ENCODE results near the gene C1QTNF6. TPM values are rescaled to one million over a fixed set of nuclear protein-coding genes. Genes with fewer than 3 reads are reported as not detected.

The C1QTNF6 gene
- total and polyA plus RNA-seq, 2 of the 8 experiments (the other 6 are each of a cell fraction or from before 2014, with no cell fraction given) = 3.1 to 6.5 TPM

GRCh38 chr22:37184380-37184755, 3.7 kb downstream of the C1QTNF6 start:
- Histone ChIP-seq H3K9me3 (ENCODE audit: insufficient read depth in 2 of 2, low read depth in 1 of 2, low read length in 1 of 2) (no peaks in the 10 kb centered on the region), H3K27ac (ENCODE audit: low read depth, low read length) (no peak overlapping the region), H3K4me3 (ENCODE audit: extremely low read depth in 1 of 4, insufficient read depth in 2 of 4, low read depth in 3 of 4, low read length in 4 of 4) (no peak overlapping the region), H3K79me1 (ENCODE audit: low read depth, low read length) (no peaks in the 10 kb centered on the region), H2BK120ac (replicated peaks; ENCODE audit: low read depth, low read length) (no peak overlapping the region), H3K18ac (ENCODE audit: extremely low read depth, low read length) (no peak overlapping the region), H2BK12ac (ENCODE audit: low read depth, low read length) (no peak overlapping the region; the same call in 1 of the 2 replicates), H4K91ac (replicated peaks; ENCODE audit: insufficient read length, low read length) (no peak overlapping the region), H3K36me3 (ENCODE audit: control insufficient read depth in 2 of 4, insufficient read depth in 4 of 4, low read length in 3 of 4) (no peaks in the 10 kb centered on the region), H2BK5ac (ENCODE audit: low read depth, low read length) (no peak overlapping the region), H2AFZ (ENCODE audit: low read length) (no peak overlapping the region), H2BK20ac (ENCODE audit: low read length) (no peak overlapping the region), H4K5ac (ENCODE audit: insufficient read length, low read depth, low read length) (no peak overlapping the region), H3K4me1 (replicated peaks in 1 of 4; ENCODE audit: control insufficient read depth in 3 of 4, insufficient read depth in 4 of 4, low read length in 3 of 4) (peaks cover 6 to 22% (median 13%) of the 10 kb centered on the region in 4 experiments), H3K27me3 (replicated peaks in 1 of 4; ENCODE audit: control insufficient read depth in 3 of 4, extremely low read depth in 1 of 4, insufficient read depth in 3 of 4, low read length in 3 of 4) (no peaks in the 10 kb centered on the region), H3K9ac (replicated peaks in 1 of 4; ENCODE audit: extremely low read depth in 1 of 4, low read depth in 3 of 4, low read length in 3 of 4) (no peak overlapping the region; a peak in 1 of 7 replicates), H2AK5ac (ENCODE audit: low read depth, low read length) (no peak overlapping the region), H3K23ac (ENCODE audit: insufficient read length) (no peak overlapping the region), H3K14ac (ENCODE audit: insufficient read length) (no peak overlapping the region), H3K4me2 (ENCODE audit: insufficient read depth in 1 of 2, low read depth in 2 of 2, low read length in 2 of 2) (no peak overlapping the region), H4K8ac (ENCODE audit: extremely low read depth, insufficient read depth, low read length) (no peak overlapping the region; the same call in none of the 2 replicates), H3K4ac (replicated peaks; ENCODE audit: insufficient read length, low read depth, low read length) (no peak overlapping the region), H2BK15ac (ENCODE audit: low read length) (0 out of 2 replicates have a peak overlapping the region, but pooled peaks have one; percentile 1), H3K79me2 (ENCODE audit: control insufficient read depth in 1 of 2, insufficient read depth in 2 of 2, low read length in 2 of 2) (no peaks in the 10 kb centered on the region), H3K56ac (replicated peaks; ENCODE audit: insufficient read length, low read depth, low read length) (no peak overlapping the region), H4K20me1 (replicated peaks in 1 of 2; ENCODE audit: control insufficient read depth in 1 of 2, insufficient read depth in 2 of 2, low read length in 2 of 2) (no peaks in the 10 kb centered on the region), H3K23me2 (ENCODE audit: low read depth, low read length) (peaks cover 3% of the 10 kb centered on the region; the same call in 1 of the 2 replicates)
- DNase-seq (ENCODE audit: low read depth in 1 of 2, low spot score in 2 of 2) (no peak), FAIRE-seq (no peak)
- ChIA-PET CTCF (ENCODE audit: partially characterized antibody) (interaction anchor here (0.7 to 2.2 kb wide), 8 partner anchors 13 to 83 kb away, joined by 3 to 10 read pairs (median 4); no protein-coding TSS in a partner anchor), POLR2A (ENCODE audit: partially characterized antibody) (interaction anchor here (1.2 to 1.3 kb wide), 2 partner anchors 15 to 115 kb away, joined by 3 to 4 read pairs; no protein-coding TSS in a partner anchor)
- 81% methylated on average over 12 of the region's 12 CpGs; no CpG with 5 or more reads in 1 of the 2 experiments for WGBS, 2 experiments (ENCODE audit: extremely low coverage in 1 of 2, insufficient coverage in 1 of 2, insufficient read length in 1 of 2, insufficient replicate concordance in 2 of 2, low coverage in 1 of 2, low lambda C conversion rate in 2 of 2, missing lambda C conversion rate in 1 of 2)
- no peak for TF ChIP-seq EP300 (IDR thresholded peaks at IDR 0.05; ENCODE audit: borderline replicate concordance in 1 of 2, low read depth in 2 of 2, low read length in 2 of 2)
- TF ChIP-seq, protein P1, sequence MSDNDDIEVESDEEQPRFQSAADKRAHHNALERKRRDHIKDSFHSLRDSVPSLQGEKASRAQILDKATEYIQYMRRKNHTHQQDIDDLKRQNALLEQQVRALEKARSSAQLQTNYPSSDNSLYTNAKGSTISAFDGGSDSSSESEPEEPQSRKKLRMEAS (IDR thresholded peaks at IDR 0.05) = no peak
- TF ChIP-seq, protein P2, sequence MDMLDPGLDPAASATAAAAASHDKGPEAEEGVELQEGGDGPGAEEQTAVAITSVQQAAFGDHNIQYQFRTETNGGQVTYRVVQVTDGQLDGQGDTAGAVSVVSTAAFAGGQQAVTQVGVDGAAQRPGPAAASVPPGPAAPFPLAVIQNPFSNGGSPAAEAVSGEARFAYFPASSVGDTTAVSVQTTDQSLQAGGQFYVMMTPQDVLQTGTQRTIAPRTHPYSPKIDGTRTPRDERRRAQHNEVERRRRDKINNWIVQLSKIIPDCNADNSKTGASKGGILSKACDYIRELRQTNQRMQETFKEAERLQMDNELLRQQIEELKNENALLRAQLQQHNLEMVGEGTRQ (IDR thresholded peaks at IDR 0.05; ENCODE audit: low read length) = no peak
- TF ChIP-seq CHD2 (IDR thresholded peaks at IDR 0.05; ENCODE audit: low read length) = no peak
- TF ChIP-seq, protein P3, sequence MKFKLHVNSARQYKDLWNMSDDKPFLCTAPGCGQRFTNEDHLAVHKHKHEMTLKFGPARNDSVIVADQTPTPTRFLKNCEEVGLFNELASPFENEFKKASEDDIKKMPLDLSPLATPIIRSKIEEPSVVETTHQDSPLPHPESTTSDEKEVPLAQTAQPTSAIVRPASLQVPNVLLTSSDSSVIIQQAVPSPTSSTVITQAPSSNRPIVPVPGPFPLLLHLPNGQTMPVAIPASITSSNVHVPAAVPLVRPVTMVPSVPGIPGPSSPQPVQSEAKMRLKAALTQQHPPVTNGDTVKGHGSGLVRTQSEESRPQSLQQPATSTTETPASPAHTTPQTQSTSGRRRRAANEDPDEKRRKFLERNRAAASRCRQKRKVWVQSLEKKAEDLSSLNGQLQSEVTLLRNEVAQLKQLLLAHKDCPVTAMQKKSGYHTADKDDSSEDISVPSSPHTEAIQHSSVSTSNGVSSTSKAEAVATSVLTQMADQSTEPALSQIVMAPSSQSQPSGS (IDR thresholded peaks at IDR 0.05; ENCODE audit: low read length) = no peak
- no peak for TF ChIP-seq CBX8 (IDR thresholded peaks at IDR 0.05; ENCODE audit: borderline replicate concordance, low read depth, low read length)
- TF ChIP-seq SP4 (IDR thresholded peaks at IDR 0.05; ENCODE audit: low read length) = no peak
- TF ChIP-seq RFX5 (IDR thresholded peaks at IDR 0.05; ENCODE audit: borderline replicate concordance, low read depth, low read length) = no peak
- TF ChIP-seq BRCA1 (IDR thresholded peaks at IDR 0.05; ENCODE audit: low read depth, low read length) = no peak
- TF ChIP-seq SIRT6 (IDR thresholded peaks at IDR 0.05; ENCODE audit: low read length) = no peak
- no peak for TF ChIP-seq EGR1 (IDR thresholded peaks at IDR 0.05; ENCODE audit: borderline replicate concordance, low read depth, low read length)

Measured in H1 (cell line).